MM.1S (cell line): ENCODE measurements around the gene MARCKS.

Experiments
- DNase-seq: peaks from one replicate; pipeline ENCODE4 v3.0.0-alpha.2; 2015
- H2AFZ ChIP-seq: fragments of 300-600 bp; sonication (generic); 2 replicates; pipeline ENCODE4 v1.6.0; 2016; ENCODE audit warnings: antibody characterized with exemption, low read length
- H3F3A ChIP-seq: fragments of 300-600 bp; sonication (generic); 2 replicates; pipeline ENCODE4 v1.6.1; 2016; ENCODE audit warnings: mild to moderate bottlenecking, antibody characterized with exemption, low read length, moderate library complexity, mixed read lengths; ENCODE audit not compliant: insufficient read depth
- H3K27ac ChIP-seq: fragments of 300-600 bp; sonication (generic); 2 replicates; pipeline ENCODE4 v1.5.1; 2016; ENCODE audit warnings: mild to moderate bottlenecking, low read length
- H3K27me3 ChIP-seq: fragments of 300-600 bp; sonication (generic); replicated peaks from 2 replicates; pipeline ENCODE4 v1.6.0; 2016; ENCODE audit warnings: low read length; ENCODE audit not compliant: insufficient read depth
- H3K36me3 ChIP-seq: fragments of 300-600 bp; sonication (generic); replicated peaks from 2 replicates; pipeline ENCODE4 v1.6.1; 2016; ENCODE audit warnings: mild to moderate bottlenecking, low read length, mixed read lengths; ENCODE audit not compliant: insufficient read depth
- H3K4me1 ChIP-seq: fragments of 300-600 bp; sonication (generic); 2 replicates; pipeline ENCODE4 v1.6.1; 2016; ENCODE audit warnings: low read length, mixed read lengths
- H3K4me2 ChIP-seq: fragments of 300-600 bp; sonication (generic); 2 replicates; pipeline ENCODE4 v1.6.0; 2016; ENCODE audit warnings: low read depth, low read length
- H3K4me3 ChIP-seq: fragments of 300-600 bp; sonication (generic); 2 replicates; pipeline ENCODE4 v1.5.1; 2016; ENCODE audit warnings: low read length, mixed read lengths
- H3K79me2 ChIP-seq: fragments of 300-600 bp; sonication (generic); 2 replicates; pipeline ENCODE4 v1.6.1; 2016; ENCODE audit warnings: mixed run types, low read length, mixed read lengths
- H3K9ac ChIP-seq: fragments of 300-600 bp; sonication (generic); 2 replicates; pipeline ENCODE4 v1.6.1; 2016; ENCODE audit warnings: low read length, mixed read lengths
- H3K9me2 ChIP-seq: fragments of 300-600 bp; sonication (generic); replicated peaks from 2 replicates; pipeline ENCODE4 v1.6.1; 2016; ENCODE audit warnings: mild to moderate bottlenecking, low read length, mixed read lengths; ENCODE audit not compliant: insufficient read depth
- H3K9me3 ChIP-seq: fragments of 300-600 bp; sonication (generic); replicated peaks from 2 replicates; pipeline ENCODE4 v1.6.1; 2016; ENCODE audit warnings: mild to moderate bottlenecking, low read length, mixed read lengths; ENCODE audit not compliant: insufficient read depth
- H4K20me1 ChIP-seq: fragments of 300-600 bp; sonication (generic); 2 replicates; pipeline ENCODE4 v1.6.1; 2016; ENCODE audit warnings: mild to moderate bottlenecking, low read length, moderate library complexity, mixed read lengths; ENCODE audit not compliant: insufficient read depth
- CTCF ChIP-seq: fragments of 300-600 bp; sonication (generic); IDR thresholded peaks from 2 replicates; pipeline ENCODE4 v1.5.1; 2016; ENCODE audit warnings: antibody characterized with exemption, low read length, mixed read lengths
- EZH2 ChIP-seq: fragments of 300-600 bp; sonication (generic); optimal IDR thresholded peaks from 2 replicates; pipeline ENCODE3; 2017; ENCODE audit warnings: low read depth, mild to moderate bottlenecking, antibody characterized with exemption, low read length, mixed read lengths
- EZH2phosphoT487 ChIP-seq: fragments of 300-600 bp; sonication (generic); IDR thresholded peaks from 2 replicates; pipeline ENCODE4 v1.6.1; 2018; ENCODE audit warnings: antibody characterized with exemption, low read length

The MARCKS gene

GRCh38 chr6:113854531-113855499 lies 2.3 kb upstream of the MARCKS start:
- Histone ChIP-seq H3K9ac (peak overlapping the region; percentile 96), H3K36me3 (no peaks in the 10 kb centered on the region), H3F3A (peaks cover 27% of the 10 kb centered on the region), H3K27ac (peak overlapping the region; percentile 97; the same call in 1 of the 2 replicates), H3K9me3 (no peaks in the 10 kb centered on the region), H3K4me1 (peaks cover 7% of the 10 kb centered on the region; the same call in 1 of the 2 replicates), H3K9me2 (no peaks in the 10 kb centered on the region), H4K20me1 (no peaks in the 10 kb centered on the region), H3K27me3 (no peaks in the 10 kb centered on the region), H3K4me3 (peak overlapping the region; percentile 99), H3K4me2 (peak overlapping the region; percentile 90), H2AFZ (peak overlapping the region; percentile 97), H3K79me2 (peaks cover 21% of the 10 kb centered on the region)
- DNase-seq: peak; percentile 72
- TF ChIP-seq CTCF (peak; percentile 30), EZH2 (no peak)

- no peak for TF ChIP-seq EZH2phosphoT487
- TF ChIP-seq CTCF: no peak
- no peak for TF ChIP-seq EZH2
- peak; percentile 32 for DNase-seq
- no peaks in the 10 kb centered on the region for H4K20me1 ChIP-seq
- no peaks in the 10 kb centered on the region for H3K9me3 ChIP-seq
- H3K79me2 ChIP-seq: peaks cover 25% of the 10 kb centered on the region
- peak overlapping the region; percentile 97; the same call in 1 of the 2 replicates for H3K27ac ChIP-seq
- peak overlapping the region; percentile 90 for H3K4me2 ChIP-seq
- peaks cover 27% of the 10 kb centered on the region for H3F3A ChIP-seq
- H2AFZ ChIP-seq: peak overlapping the region; percentile 81
- peak overlapping the region; percentile 96 for H3K9ac ChIP-seq
- H3K4me1 ChIP-seq: peaks cover 7% of the 10 kb centered on the region; the same call in 1 of the 2 replicates
- H3K4me3 ChIP-seq: peak overlapping the region; percentile 99
- no peaks in the 10 kb centered on the region for H3K36me3 ChIP-seq
- H3K9me2 ChIP-seq: no peaks in the 10 kb centered on the region
- no peaks in the 10 kb centered on the region for H3K27me3 ChIP-seq
Observed at GRCh38 chr6:113855500-113856374, 1.4 kb upstream of the MARCKS start.

GRCh38 chr6:113856375-113856624 lies 845 bp upstream of the MARCKS start:
- Histone ChIP-seq H3K4me1 (peaks cover 7% of the 10 kb centered on the region; the same call in 1 of the 2 replicates), H2AFZ (peak overlapping the region; percentile 81), H3K9ac (peak overlapping the region; percentile 96; the same call in 1 of the 2 replicates), H3F3A (peaks cover 27% of the 10 kb centered on the region), H3K36me3 (no peaks in the 10 kb centered on the region), H3K27me3 (no peaks in the 10 kb centered on the region), H3K79me2 (peaks cover 26% of the 10 kb centered on the region), H3K9me3 (no peaks in the 10 kb centered on the region), H3K9me2 (no peaks in the 10 kb centered on the region), H3K4me2 (peak overlapping the region; percentile 90), H3K27ac (peak overlapping the region; percentile 97; the same call in 1 of the 2 replicates), H3K4me3 (peak overlapping the region; percentile 99), H4K20me1 (no peaks in the 10 kb centered on the region)
- TF ChIP-seq EZH2phosphoT487 (no peak), CTCF (no peak), EZH2 (no peak)
- no peak for DNase-seq
